GM18861 (cell line): Measurements from ENCODE around the gene ADAMTS6.

Experiments
- ATAC-seq: cut with Tn5 transposase; IDR thresholded peaks from one replicate; pipeline ENCODE4 v1.9.1; 2021; ENCODE audit not compliant: unreplicated experiment

ADAMTS6 gene

DNA sequence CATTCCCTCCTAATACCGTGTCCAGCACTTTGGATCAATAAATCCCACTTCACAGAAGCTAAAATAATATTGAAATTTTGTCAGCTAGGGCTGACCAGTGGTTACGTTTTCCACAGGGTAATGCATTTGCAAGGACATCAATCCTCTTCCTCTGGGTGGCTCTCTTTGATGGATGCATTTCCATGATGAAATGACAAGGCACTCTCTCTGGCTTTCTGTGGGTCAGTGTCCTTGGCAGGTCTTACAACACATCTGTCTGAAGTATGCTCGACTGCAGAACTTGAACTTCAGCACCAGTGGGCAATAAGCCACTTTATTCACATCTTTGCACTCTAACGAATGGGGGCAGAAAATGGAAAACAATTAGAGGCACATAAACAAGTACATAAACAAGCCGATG is 330.1 kb downstream of the ADAMTS6 start:
- ATAC-seq = no peak

DNA sequence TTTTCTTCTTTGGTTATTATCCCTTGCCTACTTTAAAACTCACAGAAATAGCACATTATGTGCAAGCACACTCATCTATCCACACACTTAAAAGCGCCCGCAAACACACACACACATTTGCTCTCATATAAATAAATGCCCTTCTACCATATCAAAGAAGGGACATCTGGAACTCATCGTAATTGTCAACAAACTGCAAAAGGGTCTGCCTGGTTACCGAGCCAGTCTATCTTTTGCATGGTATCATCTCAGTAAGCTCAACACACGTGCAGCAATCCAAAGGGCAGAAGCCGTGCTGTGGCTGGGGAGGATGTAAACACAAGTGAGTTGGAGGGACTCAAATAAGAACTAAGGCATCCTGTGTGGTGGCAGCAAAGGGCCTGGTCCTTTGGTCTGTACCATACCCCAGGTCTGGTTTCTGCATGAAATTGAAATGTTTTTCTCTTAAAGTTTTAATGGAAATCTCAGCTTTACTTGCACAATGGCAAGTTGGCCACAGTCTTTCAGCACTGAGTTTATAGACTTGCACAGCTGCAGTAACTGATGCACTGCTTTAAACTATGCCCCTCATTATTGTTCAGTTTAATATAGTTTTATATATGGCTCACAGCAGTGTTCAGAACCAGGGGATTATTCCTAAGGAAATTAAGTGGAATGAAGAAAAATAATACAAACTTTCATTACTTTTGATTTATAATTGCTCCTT is 331.0 kb downstream of the ADAMTS6 start:
- ATAC-seq = no peak

DNA sequence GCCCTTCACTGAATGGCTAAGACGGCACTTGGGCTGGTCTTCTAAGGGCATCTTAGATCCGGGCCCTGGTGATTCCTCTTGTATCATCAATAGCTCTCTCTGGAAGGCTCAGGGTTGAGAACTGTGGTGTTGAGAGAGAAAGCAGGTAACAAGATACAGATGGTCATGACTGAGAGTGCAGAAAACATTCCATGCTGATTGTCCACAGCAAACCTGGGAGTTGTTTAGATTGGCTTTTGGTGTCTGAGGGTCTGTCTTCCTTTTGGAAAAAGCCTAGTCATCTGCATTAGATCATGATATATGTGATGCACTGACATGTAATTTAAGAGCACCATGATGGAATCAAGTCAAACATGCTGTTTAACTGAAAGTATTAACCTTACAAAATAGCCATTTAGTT is 331.9 kb downstream of the ADAMTS6 start:
- no peak for ATAC-seq

DNA sequence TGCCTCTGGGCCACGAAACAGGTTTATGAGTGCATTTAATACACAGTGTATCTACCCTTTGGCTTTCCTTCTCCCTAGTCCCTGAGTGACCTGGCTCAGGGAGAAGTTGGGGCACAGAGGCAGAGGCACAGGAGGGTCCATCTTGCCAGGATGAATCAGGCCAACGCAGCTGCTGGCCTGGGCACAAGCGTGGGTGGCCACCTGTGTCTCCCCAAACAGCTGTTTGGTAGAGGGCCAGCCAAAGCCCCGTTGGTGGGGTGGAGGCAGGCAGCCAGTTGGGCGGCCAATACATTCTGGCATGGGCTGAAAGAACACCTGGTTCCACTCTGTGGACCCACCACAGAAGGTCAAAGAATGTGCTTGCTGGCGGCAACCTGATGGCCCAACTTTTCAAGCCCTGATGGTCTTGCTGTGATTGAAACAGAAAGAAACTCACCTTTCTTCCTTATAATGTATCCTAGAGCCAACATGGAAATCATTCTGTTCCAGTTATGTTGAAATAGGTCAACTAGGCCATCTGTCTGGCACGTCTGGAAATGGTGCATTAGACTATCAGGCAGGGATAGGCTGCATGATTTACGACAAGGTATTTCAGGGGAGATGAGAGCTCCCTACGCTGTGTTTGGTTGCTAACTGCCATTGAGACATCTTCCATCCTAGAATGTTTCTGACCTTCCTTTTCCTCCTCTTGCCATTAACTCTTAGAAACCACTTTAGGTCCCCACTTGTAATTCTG is 337.4 kb downstream of the ADAMTS6 start:
- no peak for ATAC-seq

DNA sequence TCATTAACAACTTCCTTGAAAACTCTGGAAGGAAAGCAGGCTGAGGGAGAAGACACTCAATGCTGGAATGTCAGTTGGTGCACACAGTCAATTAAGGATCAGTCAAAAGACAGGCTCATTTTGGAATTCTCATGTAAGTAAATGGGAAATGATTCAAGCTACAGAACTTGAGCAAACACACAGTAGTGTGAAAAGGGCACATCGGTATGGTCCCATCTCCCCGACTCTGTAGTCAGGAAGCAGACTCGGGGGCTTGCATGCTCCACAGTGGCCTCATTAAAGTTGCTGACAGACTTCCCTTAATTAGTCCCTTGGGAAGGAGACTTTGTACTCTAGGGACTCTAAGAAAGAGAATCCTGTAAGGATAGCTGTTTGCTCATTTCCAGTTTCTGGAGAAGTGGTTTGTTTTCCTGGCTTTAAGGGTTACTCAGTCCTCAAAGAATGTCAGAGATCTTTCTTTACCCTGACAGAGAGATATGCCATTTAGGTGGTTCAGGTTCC is 339.2 kb downstream of the ADAMTS6 start:
- no peak for ATAC-seq

DNA sequence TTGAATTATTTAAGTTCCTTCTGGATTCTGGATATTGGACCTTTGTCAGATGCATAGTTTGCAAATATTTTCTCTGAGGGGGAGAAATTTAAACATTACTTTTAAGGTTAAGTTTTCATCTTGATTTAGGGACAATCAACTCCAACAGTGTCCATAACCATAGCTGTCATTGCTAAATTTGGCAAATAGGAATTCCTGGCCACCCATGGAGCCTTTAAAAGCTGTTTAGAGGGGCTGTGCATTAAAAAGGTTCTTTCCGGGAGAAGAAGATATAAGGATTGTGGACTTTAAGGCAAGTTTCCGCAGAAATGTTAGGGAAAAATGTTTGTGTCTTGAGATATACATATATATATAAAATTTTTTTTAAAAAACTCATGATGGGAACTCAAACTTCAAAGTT is 339.7 kb downstream of the ADAMTS6 start:
- ATAC-seq = no peak

DNA sequence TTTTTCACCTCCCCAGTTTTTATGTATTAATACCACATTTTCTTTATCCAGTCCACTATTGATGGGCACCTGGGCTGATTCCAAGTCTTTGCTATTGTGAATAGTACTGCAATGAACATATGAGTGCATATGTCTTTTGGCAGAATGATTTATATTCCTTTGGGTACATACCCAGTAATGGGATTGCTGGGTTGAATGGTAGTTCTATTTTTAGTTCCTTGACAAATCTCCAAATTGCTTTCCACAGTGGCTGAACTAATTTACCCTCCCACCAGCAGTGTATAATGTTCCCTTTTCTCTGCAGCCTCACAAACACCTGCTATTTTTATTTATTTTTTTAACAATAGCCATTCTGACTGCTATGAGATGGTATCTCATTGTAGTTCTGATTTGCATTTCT is 340.2 kb downstream of the ADAMTS6 start:
- no peak for ATAC-seq

DNA sequence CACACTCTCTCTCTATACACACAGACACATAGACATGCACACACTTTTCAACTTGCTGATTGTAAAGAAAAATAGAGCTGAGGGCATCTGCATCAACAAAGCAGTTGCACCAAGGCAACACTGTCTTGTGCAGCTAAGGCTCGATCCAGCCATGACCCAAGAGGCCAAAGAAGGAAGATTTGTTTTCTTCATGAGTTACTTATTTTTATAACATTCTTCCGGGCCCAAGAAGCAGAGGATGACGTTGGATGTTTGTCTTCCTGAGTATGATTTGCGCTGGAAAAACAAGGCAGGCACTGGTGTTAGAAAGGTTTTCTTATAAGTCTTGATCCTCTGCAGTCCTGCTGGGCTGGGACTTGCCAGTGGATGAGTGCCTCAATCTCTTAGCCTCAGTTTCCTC is 344.1 kb downstream of the ADAMTS6 start:
- ATAC-seq = no peak

DNA sequence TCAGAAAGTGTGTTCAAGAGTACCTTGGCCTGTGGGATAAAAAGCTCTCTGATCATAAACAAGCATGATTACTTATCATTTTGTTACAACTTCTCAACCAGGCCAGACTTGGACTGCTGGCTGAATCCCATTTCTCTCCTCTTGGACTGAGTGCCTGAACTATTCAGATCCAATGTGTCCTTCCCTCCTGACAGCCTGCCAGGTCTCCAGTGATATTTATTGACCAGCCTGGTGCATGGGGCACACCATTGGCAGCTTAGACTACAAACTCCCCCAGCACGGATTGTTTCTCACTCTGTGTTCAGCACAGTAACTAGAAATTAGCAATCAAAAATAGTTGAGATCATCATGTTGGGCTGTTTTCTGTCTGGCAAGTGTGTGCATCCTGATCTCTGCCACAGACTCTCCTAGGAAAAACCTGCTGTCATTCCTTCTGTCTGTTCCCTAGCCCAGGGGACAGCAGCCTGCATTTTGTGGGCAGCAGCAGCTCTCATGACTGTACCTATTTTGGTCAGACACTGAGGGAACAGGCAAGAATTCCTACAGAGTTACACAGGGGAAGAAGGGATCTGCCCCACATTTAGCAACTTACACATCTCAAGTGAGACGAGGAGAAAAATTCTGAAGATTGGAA is 348.1 kb downstream of the ADAMTS6 start:
- no peak for ATAC-seq

DNA sequence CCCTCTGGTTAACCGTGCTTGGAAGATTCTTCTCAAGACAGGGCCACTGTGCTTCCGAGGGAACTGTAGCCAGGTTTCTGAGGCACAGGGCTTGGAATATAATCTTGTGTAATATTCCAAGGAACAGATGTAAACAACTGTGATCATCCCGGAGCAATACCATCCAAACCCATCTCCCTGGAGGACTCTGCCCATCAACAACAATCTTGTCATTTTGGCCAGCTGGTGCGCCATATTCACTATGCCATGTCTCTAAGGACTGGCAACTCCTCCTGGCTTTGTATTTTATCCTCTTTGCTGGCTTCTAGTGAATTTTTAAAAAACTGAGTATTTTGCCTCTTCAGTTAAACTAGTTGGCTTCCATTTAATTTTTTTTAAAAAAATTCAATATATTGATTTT is 349.3 kb downstream of the ADAMTS6 start:
- ATAC-seq = no peak

DNA sequence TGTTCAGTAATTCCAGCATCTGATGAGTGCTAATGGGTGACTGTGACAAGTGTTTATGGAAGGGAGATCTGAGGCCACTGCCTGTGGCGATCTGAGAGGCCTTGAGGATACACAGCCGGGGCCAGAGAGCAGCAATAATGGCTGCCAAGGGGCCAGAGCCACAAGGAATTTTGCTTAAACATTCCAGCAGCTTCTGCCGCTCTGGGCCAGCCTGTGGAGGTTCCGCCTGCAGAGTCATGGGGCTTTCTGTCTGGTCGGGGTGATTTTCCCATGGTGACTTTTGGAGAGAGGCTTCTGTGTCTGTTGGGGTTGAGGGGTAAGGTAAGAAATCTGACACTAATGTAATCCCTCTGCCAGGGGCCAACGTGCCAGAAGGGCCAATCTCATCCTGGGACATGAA is 353.5 kb downstream of the ADAMTS6 start:
- no peak for ATAC-seq

DNA sequence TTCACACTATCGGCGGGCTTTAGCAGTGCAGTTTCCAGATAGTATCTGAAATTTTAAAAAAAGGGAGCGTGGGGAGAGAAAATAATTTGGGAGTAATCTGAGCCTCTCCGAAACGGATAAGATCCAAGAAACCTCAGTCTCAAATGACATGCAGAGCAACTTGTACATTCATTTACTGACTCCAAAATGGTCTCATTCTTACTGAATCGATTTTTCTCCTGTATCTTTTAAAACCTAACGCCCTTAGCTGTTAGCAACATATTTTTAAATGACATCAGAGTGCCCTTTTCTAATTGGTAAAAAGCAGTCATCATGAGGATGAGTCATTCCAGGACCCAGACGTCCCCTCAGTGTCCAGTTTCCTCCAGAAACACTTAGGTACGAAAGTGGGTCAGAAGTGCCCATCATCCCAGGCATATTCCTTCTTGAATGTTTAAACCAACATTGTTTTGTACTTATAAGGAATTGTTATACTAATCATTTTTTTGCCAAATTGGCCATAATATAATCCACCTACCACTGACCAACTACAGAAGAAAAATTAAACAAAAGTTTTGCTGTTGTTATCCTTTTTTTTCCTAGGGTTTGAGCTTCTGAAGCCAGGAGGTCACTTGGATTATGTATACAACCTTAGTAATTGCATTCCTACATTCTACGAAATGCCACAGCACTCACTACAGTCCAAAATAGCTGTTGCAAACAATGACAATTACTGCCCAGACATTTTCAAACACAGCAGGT is 354.4 kb downstream of the ADAMTS6 start:
- no peak for ATAC-seq

DNA sequence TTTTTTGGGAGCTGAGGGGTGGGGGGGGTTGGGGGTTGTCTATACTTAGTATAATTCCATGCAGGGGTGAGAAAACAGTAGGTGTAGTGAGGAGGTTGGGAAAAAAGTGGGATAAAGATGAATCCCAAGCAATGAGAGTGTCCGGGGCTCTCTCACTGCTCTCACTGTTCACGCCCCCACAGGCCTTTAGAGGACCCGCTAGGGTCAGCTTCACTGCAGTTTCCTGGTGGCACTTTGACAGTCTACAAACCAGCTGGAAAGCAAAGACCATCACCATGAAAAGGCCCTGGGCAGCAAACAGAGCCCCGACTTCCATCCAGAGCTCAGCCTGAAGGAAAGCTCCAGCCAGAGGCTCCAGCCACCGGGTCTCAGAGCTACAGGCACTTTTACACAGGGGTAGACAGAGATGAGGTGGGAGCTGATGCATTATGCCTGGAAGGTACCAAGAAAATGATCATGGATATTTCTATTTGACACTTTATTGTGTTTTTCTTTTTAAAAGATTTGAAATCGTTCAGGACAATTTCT is 355.1 kb downstream of the ADAMTS6 start:
- ATAC-seq = no peak

DNA sequence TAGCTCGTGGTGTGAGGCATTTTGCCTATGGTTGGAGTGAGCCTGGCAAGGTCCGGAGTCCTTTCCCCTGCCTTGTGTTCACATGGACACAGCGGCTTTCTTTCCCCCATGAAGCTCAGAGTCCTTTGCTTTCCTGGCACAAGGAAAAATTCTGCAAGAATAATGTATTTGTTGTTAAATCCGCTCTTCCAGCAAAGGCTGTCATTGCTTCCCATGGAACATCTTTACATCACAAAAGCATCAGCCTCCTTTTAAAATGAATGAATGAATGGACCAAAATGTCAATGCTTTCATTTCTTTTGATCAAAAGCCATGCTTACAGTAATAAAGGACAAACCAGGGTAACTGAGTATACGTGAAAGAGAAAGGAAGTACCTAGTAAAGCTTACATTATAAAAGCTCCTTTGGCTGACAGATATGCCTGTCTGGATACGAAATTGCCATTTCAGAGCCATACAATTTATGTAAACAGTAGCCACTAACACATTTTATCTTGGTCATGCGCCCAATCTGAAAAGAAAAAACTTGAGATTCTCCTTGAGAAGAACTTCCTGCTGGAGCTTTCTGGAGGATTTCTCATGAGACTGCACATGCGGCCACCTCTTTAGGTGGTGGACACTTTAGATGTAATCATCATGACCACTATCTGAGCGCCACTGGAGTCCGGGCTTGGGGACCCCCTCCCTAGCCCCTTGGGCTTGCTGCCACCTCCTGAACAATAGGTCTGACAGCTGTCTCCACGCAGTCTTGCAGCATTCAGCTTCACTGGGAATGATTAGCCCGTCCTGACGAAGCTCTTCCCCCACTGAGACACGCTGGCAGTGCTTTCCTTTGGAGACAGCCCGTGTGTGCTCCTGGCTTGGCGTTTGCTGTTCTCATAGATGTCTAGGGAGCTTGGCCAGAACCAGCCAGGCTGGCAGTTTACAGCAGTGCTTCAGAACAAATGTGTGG is 355.9 kb downstream of the ADAMTS6 start:
- ATAC-seq = no peak

DNA sequence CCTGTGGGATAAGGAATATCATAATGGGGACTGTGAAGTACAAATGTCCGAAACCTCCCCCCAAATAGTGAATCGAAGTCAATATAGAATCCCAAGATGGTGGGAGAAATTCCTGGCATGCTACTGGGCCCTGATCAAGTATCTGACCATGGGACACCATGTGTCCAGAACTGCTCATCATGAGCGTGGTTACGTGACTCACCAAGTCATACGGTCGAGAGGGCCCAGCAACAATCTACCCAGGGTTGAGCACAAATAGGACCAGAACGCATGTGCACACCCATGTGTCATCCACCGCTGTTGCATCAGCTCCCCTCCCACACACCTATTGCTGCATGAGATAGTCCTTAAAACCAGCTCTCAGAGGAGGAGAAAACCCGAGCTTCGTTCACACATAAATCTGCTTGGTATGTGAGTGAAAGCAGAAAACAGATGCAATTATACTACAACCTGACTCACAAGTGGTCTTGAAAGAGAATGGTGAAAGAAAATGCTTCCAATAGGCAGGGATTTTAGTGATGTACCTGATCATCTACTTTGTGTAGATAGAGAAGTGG is 359.8 kb downstream of the ADAMTS6 start:
- ATAC-seq = no peak

DNA sequence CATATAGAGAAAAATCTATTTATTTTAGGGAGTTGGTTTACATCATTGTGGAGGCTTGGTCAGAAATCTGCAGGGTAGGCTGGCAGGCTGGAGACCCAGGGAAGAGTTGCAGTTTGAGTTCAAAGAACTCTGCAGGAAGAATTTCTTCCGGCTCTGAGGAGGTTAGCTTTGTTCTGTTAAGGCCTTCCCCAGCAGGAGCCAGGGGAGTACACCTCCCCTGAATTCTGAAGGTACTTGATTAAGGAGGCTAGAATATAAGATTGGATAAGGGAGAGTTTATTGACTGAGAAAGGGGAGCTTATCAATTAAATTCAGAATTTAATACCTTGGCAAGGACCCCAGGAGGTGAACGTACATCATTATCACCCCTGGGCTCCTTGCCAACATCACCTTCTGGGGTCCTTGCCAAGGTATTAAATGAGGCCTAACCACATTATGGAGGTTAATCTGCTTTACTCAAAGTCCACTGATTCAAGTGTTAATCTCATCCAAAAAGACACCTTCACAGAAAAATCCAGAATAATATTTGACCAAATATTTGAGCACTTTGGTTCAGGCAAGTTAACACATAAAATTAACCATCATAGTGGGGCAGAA is 361.3 kb downstream of the ADAMTS6 start:
- no peak for ATAC-seq

DNA sequence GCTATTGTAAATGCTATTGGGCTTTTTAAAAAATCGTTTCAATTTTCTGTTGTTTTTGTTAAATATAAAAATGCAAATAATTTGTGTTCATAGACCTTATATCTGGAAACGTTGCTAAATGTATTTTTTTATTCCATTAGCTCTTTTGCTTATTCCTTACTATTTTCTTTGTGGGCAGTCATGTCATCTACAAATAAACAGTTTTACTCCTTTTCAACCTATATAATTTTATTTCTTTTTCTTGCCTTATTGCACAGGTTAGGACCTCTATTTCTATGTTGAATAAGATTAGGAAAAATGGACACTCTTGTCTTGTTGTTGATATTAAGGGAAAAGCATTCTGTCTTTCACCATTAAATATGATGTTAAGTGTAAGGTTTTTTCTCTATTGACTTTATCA is 364.2 kb downstream of the ADAMTS6 start:
- ATAC-seq = no peak

DNA sequence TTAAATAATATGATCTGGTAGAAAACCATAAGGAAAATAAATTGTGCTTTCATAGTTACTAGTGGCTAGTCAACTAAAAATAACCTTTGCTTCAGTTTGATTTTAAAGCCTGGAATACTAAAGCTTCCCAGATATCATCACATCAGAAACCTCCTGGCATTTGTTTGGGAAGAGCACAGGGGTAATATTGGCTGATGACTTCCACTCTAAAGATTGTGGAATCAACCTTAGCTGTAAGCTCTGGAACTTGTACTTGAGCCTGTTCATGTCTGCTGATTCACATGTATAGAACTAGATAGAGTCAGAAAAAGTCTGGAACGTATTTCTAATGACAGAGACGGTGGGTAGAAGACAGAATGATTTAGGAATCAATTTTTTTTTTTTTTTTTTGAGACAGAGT is 367.9 kb downstream of the ADAMTS6 start:
- ATAC-seq = no peak

DNA sequence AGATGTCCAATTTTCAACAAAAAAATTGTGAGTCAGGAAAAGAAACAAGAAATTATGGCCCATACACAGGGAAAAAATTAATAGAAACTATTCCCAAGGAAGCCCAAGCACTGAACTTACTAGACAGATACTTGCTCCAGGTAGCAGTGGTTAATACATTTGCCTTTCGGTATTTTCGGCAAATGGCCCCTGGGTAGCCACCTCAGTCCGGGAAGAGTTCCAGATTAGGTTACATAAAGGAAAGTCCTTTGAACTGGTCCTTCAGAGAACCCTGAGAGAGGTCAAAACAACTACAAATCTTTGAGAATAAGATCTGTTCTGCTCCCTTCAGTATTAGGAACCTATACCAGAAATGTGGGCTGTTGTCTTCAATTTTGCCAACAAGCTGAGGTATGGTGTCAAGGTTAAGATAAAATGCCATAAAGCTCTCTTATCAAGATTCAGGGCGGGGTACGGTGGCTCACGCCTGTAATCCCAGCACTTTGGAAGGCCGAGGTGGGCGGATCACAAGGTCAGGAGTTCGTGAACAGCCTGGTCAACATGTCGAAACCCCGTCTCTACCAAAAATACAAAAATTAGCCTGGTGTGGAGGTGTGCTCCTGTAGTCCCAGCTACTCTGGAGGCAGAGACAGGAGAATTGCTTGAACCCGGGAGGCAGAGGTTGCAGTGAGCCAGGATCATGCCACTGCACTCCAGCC is 369.6 kb downstream of the ADAMTS6 start:
- no peak for ATAC-seq
